HPDE6-E6E7 (cell line): ENCODE measurements around the gene AQP12A.

Experiments
- DNase-seq: peaks from one replicate; pipeline ENCODE4 v3.0.0; 2011; ENCODE audit warnings: missing footprints; ENCODE audit errors: extremely low spot score

AQP12A gene

GRCh38 chr2:240722796-240723735 is 31.4 kb downstream of the AQP12A start:
- DNase-seq = no peak

GRCh38 chr2:240723851-240724250 is 32.2 kb downstream of the AQP12A start:
- no peak for DNase-seq

DNA sequence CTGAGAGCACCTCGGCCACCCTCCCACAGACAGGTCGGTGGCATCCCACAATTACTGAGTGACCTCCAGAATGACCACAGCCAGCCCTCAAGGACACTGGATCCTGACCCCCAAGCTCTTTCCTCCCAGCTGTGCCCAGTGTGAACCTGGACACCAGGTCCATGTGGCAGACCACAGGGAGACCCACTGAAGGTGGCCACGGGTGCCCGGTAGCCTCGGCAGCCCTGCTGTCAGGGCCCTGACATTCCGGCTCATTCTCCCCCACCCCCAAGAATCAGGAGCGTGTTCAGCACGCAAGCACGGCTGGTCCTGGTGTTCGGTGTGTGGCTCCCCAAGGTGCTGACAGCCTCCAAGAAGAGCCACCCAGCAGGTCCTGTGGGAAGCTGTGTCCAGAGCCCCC is 32.8 kb downstream of the AQP12A start:
- DNase-seq = no peak

DNA sequence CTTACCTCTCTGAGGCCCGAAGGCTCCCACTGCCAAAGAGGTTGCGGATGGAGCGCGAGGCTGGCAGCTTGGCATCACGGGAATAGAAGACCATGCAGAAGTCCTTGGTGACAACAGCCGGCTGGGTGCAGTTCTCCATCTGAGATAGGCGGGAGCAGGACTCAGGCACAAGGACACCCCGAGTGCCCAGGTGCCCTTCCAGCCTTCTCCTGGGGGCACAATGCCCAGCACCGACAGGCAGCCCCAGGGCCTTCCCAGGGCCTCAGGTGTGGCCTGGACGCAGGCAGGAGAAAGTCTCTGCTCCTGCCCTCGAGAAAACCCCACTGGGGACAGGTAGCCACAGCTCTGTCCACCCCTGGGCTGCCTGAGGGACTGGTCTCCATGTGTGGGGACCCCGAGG is 33.6 kb downstream of the AQP12A start:
- DNase-seq = no peak

DNA sequence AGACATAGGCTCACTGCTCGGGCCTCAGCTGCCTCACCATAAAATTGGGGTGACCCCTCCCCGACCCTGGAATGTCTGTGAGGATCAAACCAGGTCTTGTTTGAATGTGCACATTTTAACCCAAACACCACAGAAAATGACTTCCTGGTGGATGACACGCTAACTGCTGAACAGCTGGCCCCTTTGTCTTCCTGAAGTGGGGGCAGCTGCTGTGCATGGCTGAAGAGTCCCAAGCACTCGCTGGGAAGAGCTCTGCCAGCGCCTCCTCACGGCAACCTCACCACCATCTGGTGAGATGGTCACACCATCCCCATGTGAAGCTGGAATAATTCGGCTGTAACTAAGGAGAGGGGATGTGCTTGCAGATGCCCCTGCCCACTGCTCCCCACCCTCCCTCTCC is 34.0 kb downstream of the AQP12A start:
- no peak for DNase-seq

GRCh38 chr2:240726876-240727275 is 35.2 kb downstream of the AQP12A start:
- DNase-seq = no peak

GRCh38 chr2:240727439-240727838 is 35.8 kb downstream of the AQP12A start:
- DNase-seq = no peak

- DNase-seq = no peak
Measured at GRCh38 chr2:240727913-240728312, 36.2 kb downstream of the AQP12A start.

GRCh38 chr2:240728361-240728760 is 36.7 kb downstream of the AQP12A start:
- no peak for DNase-seq

DNA sequence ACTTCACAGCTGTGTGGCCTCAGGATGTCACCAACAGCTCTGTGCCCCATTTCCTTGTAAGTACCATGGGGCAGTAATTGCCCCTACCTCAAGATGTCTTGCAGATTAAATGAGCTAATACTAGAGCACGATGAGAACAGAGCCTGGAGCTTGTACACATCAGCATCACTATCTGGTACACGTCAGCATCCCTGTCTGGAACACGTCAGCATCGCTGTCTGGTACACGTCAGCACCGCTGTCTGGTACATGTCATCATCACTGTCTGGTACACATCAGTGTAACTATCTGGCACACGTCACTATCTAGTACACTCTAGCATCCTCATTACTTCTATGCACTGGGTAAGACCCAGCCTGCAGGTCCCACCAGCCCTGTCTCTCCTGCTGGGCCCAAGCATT is 37.2 kb downstream of the AQP12A start:
- DNase-seq = no peak

DNA sequence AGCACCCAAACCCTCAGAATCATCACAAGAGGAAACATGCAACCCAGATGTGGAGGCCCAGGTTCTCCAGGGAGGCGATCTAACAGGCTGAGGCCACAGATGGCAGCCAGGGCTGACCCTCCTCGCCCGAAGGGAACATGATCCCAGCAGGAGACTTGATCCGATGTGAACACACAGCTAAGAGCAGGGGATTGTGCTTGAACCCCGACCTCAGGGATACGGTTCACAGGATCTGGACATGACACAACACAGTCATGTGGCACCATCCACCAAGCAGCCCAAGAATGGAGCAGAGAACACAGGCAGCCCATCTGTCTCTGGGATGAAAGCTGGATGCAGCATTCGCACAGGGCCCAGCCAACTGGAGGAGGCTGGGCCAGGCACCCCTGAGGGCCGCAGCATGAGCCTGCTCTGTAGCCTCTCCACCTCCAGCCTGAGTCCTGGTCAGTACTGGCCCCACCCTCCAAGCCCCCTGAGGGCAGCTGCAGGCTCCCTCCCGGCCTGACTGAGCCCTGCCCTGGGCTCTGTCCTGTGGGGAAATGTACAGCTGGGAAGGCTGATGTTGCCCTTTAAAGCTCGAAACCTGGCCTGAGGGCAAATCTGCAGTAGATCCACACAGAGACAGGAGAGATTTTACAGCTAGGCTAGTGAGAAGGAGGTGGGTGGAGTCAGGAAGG is 39.0 kb downstream of the AQP12A start:
- DNase-seq = no peak

GRCh38 chr2:240731178-240731545 is 39.5 kb downstream of the AQP12A start:
- no peak for DNase-seq

DNA sequence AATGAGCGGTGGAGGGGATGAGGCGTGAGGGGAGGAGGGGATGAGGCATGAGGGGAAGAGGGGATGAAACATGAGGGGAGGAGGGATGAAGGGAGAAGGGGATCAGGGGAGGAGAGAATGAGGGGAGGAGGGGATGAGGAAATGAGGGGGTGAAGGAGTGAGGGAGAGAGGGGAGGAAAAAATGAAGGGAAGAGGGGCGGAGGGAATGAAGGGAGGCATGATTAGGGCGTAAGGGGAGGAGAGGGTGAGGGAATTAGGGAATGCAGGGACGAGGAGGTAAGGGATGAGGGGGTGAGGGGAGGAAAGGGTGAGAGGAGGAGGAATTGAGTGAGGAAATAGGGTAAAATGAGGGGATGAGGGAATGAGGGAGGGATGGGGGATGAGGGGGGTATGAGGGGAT is 40.5 kb downstream of the AQP12A start:
- no peak for DNase-seq

- no peak for DNase-seq
Measured at GRCh38 chr2:240732911-240733622, 41.4 kb downstream of the AQP12A start.

DNA sequence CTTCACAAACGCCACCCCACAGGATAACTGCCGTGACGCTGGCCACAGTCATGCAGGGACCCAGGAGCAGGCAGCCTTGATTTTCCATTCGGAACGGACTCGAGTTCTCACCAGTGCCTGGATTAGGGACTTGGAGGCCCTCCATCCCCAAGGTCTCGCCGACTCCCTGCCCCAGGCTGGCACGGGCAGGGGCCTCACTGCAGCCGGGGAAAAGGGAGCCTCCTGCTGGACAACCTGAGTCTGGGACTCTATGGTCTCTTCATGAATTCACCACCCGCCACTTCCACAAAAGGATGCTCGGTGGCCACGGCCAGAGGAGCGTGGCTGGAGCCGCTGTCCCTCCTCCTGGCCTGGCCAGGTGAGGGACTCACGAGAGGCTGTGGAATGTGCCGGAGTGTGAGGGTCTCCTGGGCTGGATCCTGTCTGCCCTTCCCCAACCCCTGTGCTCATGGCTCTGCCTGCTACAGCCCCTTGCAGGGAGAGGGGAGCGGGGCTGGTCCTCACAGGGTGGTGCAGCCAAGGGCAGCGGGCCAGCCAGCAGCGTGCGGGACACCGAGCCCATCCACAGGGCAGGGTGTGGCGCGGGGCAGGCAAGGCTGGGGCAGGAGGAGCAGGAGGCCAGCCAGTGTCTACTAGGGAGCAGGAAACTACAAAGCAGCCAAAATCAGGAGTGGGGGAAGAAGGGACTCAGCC is 42.3 kb downstream of the AQP12A start:
- no peak for DNase-seq

GRCh38 chr2:240734756-240735155 is 43.1 kb downstream of the AQP12A start:
- no peak for DNase-seq

DNA sequence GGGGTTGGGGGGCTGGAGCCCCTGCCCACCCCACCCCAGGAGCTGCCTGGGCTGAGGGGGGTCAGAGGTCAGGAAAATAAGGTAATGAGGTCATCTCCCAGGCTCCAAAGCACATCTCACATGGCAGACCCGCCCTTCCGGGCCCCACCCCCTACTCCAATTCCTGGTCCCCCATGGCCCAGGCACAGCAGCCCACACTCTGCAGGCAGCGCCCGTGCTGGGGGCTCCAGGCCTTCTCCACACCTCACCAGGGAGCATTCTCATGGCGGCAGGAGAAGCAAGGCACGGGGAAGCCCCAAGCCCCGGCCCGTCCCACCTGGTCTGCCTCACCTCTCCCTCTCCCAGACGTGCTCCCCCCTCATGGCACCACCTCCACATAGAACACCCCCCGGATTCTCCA is 43.8 kb downstream of the AQP12A start:
- no peak for DNase-seq

DNA sequence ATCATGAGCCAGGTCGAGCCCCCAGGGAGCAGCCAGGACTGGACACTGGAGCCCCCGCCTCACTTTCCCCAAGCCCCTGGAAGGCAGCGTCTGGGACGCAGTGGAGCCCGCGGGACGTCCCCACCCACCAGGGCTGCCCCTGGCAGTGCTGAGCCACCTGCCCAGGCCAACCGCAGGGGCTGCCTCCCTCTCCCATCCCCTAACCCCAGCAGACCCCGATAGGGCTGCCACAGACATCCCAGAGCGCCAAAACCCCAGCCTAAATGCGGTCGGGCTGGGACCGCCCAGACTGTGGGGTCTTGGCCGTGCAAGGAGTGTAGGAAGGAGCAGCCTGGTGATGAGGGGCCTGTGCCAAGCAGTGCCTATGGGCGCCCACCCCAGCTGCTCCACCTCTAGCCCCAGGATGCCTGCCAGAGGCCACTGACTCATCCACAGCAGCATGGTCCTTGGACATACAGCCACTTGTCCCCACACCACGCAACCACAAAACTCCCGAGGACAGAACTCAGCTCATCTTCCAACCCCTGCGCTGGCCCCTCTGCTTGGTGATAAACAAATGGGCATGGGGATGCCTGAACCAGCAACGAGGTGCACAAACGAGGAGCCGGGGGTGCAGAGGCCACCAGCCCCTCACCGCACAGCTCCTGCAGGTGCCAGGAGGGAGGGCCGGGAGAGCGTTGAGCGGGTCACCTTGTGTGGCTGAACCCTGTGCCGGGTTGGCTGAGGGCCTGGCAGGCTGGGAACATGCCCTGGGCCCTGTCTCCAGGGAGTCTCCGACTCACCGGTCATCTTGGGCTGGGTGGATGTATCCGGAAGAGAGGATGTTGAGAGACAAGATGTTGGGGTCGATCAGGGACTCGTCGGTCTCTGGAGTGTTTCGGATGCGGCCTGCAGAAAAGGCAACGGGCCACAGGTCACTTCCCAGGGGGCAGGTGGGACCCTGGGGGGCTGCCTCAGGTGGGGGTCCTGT is 44.9 kb downstream of the AQP12A start:
- DNase-seq = no peak

GRCh38 chr2:240737512-240737911 is 45.8 kb downstream of the AQP12A start:
- no peak for DNase-seq

GRCh38 chr2:240737958-240738357 is 46.3 kb downstream of the AQP12A start:
- no peak for DNase-seq

GRCh38 chr2:240739797-240740196 is 48.1 kb downstream of the AQP12A start:
- DNase-seq = peak; percentile 60
